DMS114 treated with DMSO at 0.1 percent for 48 hours (cell line): ENCODE measurements around the gene CALU.

Source experiments
- DNase-seq: peaks from one replicate; lab custom pipeline; 2025; ENCODE audit not compliant: unreplicated experiment; lab: John Stamatoyannopoulos, UW

The CALU gene

DNA sequence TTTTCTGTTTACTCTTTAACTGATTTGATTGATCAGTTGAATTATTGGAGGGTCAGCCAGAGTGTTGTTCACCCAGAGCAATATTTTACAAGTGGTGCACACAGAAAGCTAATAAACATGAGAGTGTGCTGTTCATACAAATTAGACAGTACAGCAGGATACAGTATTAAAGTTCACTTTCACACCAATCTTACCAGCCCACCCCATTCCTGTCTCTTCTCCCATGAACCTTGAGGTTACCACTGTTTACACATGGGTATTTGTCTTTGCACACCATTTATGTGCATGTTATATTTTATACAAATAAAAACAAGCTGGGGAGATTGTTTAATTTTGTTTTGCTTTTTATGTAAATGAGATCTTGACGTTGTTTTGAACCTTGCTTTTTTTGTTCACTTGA, 6.5 kb downstream of the CALU start:
- DNase-seq: no peak

DNA sequence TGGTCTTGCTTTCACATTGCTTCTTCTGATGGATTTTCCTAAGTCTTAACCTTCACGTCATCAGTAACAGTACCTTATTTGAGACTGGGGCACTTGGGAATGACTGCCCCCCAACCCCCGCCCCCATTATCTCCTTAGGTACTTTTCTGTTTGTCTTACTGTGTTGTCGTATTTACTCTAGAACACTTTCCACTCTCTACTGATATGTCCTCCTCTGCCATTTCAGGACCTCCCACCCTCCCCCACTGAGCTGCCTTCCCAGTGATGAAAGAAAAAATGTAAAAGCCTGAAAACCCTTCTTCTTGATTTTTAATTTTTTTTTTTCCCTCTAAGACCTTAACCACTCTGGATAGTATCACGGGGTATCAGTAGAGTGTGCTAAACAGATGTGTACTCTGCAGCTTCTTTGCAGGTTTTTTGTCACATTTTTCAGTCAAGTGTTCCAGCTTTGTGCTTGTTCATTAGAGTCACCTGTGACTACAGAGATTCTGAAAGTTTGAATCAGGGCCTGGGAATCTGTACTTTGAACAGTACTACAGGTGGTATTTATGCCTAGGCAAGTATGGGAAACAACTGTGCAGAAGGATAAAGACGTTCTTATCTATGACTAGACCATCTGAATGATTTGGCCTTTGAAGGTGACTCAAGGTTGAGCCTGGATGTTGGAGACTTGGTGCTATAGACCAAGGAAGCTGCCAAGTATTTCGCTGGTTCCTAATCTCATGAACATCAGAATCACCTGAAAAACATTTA, 8.3 kb downstream of the CALU start:
- DNase-seq: no peak

DNA sequence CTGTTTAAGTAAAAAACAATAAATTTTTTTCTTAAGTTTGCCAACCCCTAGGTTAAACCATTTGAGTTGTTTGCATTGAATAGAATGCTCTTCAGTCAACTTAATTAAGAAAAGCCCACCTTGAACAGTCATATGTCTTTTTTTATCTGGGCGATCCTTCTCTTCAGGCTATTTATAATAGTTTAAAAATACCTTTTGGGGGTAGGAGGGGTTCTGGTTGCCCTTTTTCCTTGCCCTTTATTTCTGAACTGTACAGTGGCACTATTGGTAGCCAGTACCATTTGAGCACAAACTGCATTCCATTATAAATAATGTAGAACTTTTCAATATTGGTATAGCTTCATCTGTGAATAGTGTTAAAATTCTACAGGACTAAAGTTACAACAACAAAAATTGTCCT, 13.1 kb downstream of the CALU start:
- no peak for DNase-seq

DNA sequence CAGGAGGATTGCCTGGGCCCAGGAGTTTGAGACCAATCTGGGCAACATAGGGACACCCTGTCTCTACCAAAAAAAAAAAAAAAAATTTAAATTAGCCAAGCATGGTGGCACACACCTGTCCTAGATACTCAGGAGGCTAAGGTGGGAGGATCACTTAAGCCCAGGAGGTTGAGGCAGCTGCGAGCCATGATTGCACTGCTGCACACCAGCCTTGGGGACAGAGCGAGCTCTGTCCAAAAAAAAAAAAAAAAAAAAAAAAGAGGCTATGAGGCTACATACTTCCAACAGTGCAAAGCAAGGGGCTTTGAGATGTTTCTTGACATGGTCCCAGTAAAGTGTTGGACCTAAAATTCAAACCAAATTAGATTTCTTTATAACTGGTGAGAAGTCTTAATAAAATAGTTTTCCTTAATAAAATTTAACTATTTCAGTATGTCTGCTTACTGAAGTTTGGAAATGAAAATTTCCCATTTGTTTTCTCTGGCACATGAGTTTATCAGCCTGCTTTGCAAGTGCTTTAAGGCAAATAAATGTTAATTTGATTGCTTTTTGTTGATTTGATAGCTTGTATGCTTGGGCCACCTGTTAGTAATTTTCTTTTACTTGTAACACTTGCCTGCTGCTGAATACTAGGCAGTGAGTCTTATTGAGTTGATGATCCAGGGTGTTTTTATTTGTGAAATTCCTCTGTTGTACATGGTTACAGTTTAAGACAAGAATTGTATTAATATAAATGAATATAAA, 16.1 kb downstream of the CALU start:
- DNase-seq: no peak

DNA sequence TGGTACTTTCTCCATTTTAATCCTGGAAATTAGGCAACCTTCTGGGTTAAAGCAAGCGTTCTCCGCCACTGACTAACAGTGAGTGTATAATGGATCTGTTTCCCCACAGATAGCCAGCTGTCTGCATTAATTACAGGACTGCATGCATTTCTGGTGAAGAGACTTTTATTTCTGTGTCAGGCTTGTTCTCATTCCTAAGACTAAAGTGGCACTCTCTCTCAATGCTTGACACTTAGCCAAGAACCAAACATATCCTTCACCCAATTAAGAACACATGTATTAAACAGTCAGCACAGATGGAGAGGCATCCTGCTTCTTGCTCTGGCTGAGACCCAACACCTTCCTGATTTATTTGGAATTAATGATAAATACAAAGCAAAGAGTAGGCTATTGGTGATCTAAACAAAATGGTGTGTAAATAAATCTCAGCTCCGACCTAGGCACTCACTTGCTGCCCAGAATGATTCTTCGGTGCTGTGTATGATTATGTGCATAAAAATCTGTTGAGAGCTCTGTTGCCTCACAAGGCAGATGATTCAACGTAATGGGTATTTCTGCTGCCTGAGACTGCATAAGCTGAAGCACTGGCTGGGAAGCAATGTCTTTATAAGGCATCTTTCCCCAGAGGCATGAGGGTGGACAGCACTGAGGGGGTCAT, 16.8 kb downstream of the CALU start:
- no peak for DNase-seq

DNA sequence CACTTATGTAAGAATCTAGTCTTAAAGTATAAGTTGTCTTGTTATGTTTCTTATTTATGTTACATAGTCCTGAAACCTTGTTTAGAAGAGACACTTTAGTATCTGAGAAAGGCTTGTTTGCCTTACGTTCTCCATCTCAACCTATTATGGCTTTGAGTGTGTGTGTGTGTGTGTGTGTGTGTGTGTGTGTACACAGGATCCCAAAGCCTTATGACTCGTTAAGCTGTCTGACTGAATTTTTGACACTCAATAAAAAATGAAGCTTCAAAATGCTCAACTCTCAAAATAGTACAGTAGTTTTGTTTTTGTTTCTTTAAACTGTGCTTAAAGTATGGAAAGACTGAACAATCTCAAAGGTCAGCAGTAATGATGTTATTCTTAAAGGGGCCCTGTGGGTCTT, 18.0 kb downstream of the CALU start:
- DNase-seq: no peak

DNA sequence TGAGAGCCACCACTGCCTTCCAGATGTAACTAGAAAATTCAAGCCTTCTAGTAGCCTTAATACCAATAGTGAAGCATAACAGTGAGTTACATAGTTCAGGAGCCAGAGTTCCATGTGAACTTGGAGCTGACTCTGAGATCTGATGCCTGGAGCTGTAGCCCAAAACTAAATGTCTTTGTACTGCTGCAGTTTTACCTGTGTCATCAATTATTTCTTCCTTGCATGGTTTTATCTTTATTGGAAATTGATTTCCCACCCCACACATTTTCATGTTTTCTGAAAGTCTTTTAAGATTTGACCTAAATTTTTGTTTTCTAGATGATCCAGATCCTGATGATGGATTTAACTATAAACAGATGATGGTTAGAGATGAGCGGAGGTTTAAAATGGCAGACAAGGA, 19.4 kb downstream of the CALU start:
- DNase-seq: no peak

DNA sequence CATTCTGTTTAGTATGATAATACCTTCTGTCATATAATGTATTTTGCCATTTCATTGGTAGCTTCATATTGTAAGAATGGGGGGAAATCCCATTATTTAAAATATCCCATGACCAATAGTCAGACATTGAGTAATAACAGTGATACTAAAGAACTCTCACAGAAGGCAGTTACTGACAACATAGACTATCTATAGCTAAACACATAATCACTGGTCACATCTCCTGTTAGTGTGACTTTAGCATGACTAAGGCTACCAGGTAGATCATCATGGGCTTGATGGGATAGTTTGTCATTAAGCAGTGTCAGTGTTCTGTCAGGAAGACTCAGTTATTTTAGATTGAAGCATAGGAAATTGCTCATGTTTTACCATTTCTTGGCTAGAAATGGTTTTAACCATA, 20.1 kb downstream of the CALU start:
- DNase-seq: no peak

DNA sequence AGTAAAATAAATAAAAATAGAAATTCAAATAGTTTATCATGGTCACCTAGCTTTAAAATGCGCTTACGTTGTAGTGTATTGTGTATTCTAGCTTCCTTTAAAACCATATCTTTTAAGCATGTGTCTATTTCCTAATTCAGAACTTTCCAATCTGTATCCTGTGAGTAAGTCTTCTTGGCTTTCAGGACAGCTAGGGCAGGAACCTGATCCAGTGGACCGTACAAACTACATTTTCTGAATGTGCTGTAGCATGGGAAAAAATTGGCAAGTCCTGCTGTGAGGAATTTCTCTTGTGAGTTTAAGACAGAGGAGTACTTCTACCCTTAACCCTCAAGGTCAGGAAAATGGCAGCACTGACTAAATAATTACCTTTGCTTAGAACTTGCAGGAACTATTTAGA, 24.4 kb downstream of the CALU start:
- DNase-seq: no peak

DNA sequence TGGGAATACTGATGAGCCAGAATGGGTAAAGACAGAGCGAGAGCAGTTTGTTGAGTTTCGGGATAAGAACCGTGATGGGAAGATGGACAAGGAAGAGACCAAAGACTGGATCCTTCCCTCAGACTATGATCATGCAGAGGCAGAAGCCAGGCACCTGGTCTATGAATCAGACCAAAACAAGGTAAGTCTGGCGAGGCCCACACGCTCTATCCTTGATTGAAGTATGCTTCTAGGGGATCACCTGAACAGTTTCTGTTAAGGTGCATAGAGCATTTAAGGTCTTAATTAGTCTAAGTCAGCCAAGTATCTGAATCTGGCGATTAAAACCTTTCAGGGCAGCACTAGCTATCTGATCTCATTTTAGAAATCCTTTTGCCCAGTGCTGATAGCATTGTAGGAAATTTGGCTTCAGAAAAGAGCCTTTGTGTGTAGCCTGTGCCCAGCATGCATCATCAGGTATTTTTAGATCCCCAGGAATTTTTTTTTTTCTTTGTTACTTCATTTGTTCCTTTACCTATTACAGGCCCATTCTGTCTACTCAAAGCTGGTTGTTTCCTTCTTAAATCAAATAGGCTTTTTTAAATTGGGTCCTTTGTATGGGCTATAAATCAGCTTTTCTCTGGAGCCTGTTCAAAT, 28.4 kb downstream of the CALU start:
- no peak for DNase-seq

DNA sequence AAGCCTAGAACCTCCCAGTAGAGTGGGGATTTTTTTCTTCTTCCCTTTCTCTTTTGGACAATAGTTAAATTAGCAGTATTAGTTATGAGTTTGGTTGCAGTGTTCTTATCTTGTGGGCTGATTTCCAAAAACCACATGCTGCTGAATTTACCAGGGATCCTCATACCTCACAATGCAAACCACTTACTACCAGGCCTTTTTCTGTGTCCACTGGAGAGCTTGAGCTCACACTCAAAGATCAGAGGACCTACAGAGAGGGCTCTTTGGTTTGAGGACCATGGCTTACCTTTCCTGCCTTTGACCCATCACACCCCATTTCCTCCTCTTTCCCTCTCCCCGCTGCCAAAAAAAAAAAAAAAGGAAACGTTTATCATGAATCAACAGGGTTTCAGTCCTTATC, 31.1 kb downstream of the CALU start:
- no peak for DNase-seq

DNA sequence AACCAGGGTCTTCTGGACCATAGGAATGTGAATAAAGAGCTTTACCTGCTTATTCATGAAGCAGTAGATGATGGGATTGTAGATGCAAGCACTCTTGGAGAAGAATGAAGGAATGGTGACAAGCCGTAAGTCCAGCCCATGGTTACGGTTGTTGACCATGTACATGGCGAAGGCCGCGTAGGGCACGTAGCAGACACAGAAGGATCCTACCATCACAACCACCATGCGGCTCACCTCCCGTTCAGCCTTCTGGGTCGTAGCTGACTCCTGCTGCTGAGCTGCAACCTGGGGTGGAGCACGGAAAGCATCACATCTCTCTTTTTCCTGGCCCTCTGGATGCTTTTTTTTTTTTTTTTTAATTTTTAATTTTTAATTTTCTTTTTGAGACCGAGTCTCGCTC, 34.4 kb downstream of the CALU start:
- DNase-seq: no peak

DNA sequence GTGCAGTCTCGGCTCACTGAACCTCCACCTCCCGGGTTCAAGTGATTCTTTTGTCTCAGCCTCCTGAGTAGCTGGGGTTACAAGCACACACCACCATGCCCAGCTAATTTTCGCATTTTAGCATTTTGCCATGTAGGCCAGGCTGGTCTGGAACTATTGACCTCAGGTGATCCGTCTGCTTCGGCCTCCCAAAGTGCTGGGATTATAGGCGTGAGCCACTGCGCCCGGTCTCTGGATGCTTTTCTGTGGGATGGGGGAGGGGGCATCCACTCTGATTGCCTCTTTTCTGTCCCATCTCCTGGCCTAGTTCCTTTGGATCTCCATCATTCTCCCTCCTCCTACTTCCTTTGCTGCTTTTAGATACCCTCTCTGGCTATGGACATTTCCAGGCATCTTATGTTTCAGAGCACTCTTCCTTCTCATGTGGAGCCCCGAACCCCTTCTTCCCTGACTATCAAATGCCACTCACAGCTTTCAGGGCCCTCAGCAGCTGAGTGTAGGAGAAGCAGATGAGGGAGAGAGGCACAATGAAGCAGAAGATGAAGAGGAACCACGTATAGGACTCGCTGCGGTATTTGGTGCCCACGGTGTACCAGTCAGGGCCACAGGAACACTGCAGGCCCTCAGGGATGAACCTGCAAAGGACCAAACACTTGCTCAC, 35.0 kb downstream of the CALU start:
- no peak for DNase-seq

DNA sequence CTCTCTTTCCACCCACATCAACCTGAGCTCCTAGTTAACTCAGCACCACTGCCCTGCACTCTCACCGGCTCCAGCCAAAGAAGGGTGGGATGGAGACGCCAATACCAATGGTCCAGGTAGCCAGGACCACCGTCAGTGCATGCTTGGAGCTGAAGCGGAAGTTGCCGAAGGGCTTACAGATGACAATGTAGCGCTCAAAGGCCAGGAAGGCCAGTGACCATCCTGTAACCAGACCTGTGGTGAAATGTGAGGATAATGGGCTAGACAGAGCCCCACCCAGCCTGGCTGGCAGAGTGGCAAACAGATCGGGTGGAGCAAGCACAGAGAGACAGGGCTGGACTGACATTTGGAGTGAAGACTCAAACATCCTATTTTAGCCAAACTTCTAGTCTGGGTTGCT, 35.8 kb downstream of the CALU start:
- no peak for DNase-seq

DNA sequence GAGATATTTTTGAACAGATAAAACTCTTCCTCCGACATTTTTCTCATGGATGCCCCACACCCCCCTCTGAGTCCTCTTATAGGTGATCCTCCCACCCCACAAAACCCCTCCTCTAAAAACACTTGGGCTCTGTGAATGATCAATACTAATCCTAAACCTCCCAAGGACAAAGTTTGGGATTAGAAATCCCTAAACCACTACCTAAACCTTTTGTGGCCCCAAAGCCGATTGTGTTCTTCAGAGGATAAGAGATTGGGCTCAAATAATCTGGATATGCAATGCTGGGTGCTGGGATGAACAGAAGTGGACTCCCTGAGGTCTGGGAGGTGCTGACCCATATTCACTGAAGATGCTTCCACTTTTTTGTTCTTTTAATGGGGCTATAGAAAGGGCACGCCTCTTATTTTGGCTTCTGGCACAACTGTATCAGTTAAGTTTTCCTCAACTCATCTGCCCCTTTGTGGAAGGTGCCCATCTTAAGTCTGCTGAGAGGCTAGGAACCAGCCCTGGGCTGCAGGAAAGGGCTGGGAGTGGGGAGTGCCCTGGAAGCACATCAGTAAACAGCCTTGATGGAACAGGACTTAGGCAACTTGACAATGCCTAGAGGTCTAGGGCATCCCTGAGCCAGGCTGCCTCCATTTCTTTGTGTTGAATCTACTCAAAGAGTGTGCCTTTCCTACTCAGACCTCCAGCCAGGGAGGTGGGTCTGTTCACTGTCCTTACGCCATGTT, 36.8 kb downstream of the CALU start, which contains the start of gene OPN1SW:
Gene OPN1SW (minus strand): TSS at position 51 of the 731 bp plus-strand sequence. CDS start 13 bp downstream, at position 38.
- no peak for DNase-seq

DNA sequence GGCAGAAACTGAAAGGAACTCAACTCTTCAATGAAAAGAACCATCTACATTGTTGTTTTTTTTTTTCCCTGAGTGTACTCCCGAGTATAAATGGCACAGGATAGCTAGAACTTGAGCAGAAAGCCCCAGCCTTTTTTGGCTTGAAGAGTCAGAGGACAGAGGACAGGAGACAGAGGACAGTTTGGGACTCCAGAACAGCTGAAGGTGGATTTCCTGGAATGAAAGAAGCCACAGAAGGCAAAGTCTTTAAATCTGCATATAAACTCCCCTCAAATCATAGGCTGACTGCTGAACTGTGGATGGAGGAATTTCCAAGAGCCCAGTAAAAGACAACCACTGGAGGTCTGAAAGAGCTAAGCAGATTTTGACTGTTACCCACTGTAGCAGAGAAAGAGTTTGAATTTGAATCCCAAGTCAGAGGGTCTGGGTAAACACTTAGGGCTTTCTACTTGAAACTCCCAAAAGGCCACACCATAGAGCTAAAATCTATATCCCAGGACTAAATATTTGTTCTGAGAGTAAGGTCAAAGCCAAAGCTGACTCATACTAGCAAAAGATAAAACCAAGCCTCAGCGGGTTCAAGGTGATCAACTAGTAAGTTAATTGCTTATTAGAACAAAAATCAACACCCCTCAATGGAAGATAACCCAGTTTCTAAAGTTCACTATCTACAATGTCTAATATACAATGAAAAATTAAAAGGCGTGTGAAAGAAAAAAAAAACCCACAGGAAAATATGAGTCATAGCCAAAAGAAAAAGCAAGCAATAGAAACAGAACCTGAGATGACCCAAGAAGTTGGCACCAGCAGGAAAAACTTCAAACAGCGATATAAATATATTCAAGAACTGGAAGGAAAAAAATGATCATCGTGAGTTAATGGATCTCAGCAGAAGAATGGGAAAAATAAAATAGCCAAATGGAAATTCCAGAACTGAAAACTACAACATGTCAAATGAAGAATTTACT, 38.3 kb downstream of the CALU start:
- DNase-seq: no peak

DNA sequence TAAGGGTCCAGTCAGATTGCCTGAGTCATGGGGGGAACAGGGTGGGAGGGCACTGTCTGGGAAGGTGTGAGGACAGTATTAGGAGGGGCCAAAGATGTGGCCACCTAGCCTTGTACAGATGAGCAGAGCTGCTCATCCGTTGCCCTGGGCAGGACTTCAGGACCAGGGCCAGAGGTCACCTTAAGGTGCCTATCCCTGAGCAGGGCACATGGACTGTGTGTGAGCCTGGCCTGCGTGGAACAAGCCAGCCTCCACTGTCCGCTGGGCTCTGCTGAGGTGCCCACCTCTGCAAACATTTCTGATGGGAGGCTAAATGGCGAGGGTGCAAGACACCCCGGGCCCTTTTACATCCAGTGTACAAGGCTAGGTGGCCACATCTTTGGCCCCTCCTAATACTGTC, 39.8 kb downstream of the CALU start:
- no peak for DNase-seq

DNA sequence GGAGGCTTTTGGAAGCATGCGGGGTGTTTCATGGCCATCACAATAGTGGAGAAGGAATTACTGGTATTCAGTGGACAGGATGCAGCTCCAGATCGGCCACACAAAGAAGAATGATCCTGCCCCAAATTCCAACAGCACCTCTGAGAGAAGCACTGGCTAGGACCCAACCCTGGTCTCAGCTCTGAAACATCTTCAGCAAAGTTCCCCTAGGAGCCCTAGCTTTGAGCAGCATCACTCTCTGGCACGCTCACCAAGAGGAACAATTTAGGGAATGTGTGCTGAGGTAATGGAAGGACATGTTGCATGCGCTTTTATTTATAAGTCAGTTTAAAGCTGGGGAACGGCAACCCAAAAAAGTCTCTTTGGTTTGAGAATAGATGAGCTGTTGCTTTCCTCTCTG, 42.0 kb downstream of the CALU start:
- no peak for DNase-seq

DNA sequence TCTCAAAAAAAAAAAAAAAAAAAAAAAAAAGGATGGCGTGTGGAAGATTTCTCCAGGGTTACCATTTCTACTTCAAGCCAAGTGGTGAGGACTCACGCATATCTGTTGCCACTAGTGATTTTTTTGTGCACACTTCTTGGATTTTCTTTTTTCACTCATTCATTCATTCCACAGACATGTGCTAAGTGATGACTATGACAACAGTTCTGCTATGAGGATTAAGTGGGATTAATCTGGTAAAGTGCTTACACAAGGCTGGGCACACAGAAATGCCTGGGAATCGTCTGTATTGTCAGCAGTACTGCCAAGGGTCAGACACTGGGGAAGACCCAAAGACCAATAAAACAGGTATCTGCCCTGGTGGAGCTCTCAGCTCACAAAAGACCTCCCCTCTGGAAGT, 42.7 kb downstream of the CALU start:
- no peak for DNase-seq
